Stomach (tissue), 19 donors: ENCODE results near the gene CEACAM4. TPM values are rescaled to one million over a fixed set of nuclear protein-coding genes. Genes with fewer than 3 reads are reported as not detected.

Experiments
- DNase-seq, 2 donors: peaks; one replicate each; pipeline versions ENCODE4 v3.0.0 to v3.0.0-alpha.2; 2013 to 2019
- H3K27ac ChIP-seq, 5 donors: fragments of 200-600 bp in 4 of 5; sonication (generic) in 4 of 5; one replicate each; pipeline ENCODE4 v1.5.1; 2013 to 2019; ENCODE audit warnings: mild to moderate bottlenecking in 1 of 5, moderate library complexity in 1 of 5
- H3K27me3 ChIP-seq, 3 donors: fragments of 200-600 bp; sonication (generic); one replicate each; pipeline ENCODE4 v1.5.1; 2017 to 2019; ENCODE audit warnings: mixed run types in 1 of 3
- H3K36me3 ChIP-seq, 4 donors: fragments of 200-600 bp; sonication (generic); 1 replicate in 3 of 4; 2 replicates in 1 of 4; pipeline ENCODE4 v1.5.1; 2016 to 2019
- H3K4me1 ChIP-seq, 4 donors: fragments of 200-600 bp; sonication (generic); one replicate each; pipeline ENCODE4 v1.5.1; 2016 to 2019
- H3K4me3 ChIP-seq, 4 donors: fragments of 200-600 bp; sonication (generic) in 3 of 4; one replicate each; pipeline ENCODE4 v1.5.1; 2016 to 2019; ENCODE audit warnings: mild to moderate bottlenecking in 1 of 4
- H3K9me3 ChIP-seq, 4 donors: fragments of 200-600 bp; sonication (generic); one replicate each; pipeline ENCODE4 v1.5.1; 2016 to 2019
- CTCF ChIP-seq, 7 experiments: fragments of 450-650 bp in 4 of 7; fragments of 200-600 bp in 3 of 7; sonication (generic) in 3 of 7; IDR thresholded peaks; one replicate each; pipeline ENCODE4 v1.5.1; 2016 to 2019; ENCODE audit warnings: antibody characterized with exemption in 7 of 7, control low read depth in 2 of 7, mild to moderate bottlenecking in 1 of 7
- EP300 ChIP-seq: sonication (generic); formaldehyde crosslinking; IDR thresholded peaks from one replicate; pipeline ENCODE4 v1.6.1; 2017; ENCODE audit warnings: antibody characterized with exemption
- POLR2A ChIP-seq, 4 donors: fragments of 450-650 bp; IDR thresholded peaks; one replicate each; pipeline ENCODE4 v1.6.1; 2016; ENCODE audit warnings: antibody characterized with exemption in 4 of 4, control low read depth in 2 of 4, mild to moderate bottlenecking in 1 of 4, moderate library complexity in 1 of 4
- POLR2AphosphoS5 ChIP-seq, 3 donors: sonication (generic); formaldehyde crosslinking; IDR thresholded peaks; one replicate each; pipeline ENCODE4 v1.6.1; 2016; ENCODE audit warnings: antibody characterized with exemption in 3 of 3
- WGBS, 5 donors: extraction: QIAGEN DNeasy Blood & Tissue Kit in 3 of 5; methylation state at CpG; one replicate each; pipeline versions ENCODE4 v1.1.5 to v1.1.7; 2013 to 2018; 5-methylcytosine and 5-hydroxymethylcytosine counted together
- intact Hi-C: fragments of 100-400 bp; cut with DNase I; formaldehyde crosslinking; loops from one replicate; pipeline ENCODE4 v1.15.1; 2023; ENCODE audit warnings: low total_unique reads
- long read RNA-seq, 10 donors: transcript quantifications; one replicate each; lab custom pipeline, GENCODE V29; 2026
- polyA plus RNA-seq, 3 donors: library from polyadenylated mRNA; stranded (reverse); fragments of 200-250 nt; gene quantifications; one replicate each; pipeline ENCODE4 v1.2.3, GENCODE V29; 2013
- total RNA-seq, 5 donors: library from RNA; depleted of rRNA; stranded (reverse); fragments of >200 nt; gene quantifications; one replicate each; pipeline versions ENCODE4 v1.1.0 to v1.2.3, GENCODE V29; 2014 to 2016
- donor health status: healthy with polysubstance abuse.
- donor health status: Bipolar disorder and iron deficiency.
- donor health status: healthy.

CEACAM4 gene
- total RNA-seq (1 to 10 TPM in 2 of 5 donors, not detected in 3; 1.8 to 8.3 TPM), polyA plus RNA-seq (under 1 TPM in 2 of 3 donors, not detected in 1; 0.63 to 0.92 TPM)
- long read RNA-seq, donor 1: 0 reads
- long read RNA-seq, donor 2: 0 reads
- long read RNA-seq, donor 3: 0 reads
- long read RNA-seq, donor 4: 0 reads
- long read RNA-seq, donor 5: 0 reads
- long read RNA-seq, donor 6: 0 reads
- long read RNA-seq, donor 7: 0 reads
- long read RNA-seq, donor 8: 0 reads
- long read RNA-seq, donor 9: 0 reads
- long read RNA-seq, donor 10: 0 reads

- peak within 1 kb of the TSS in 2 of 5 donors; percentile 56 to 64 for H3K27ac ChIP-seq
- DNase-seq: peak in 1 of 2 donors; percentile 40
- TF ChIP-seq EP300: no peak
- TF ChIP-seq CTCF (IDR thresholded peaks at IDR 0.05): no peak
- TF ChIP-seq POLR2A (IDR thresholded peaks at IDR 0.05): no peak
- TF ChIP-seq POLR2AphosphoS5 (IDR thresholded peaks at IDR 0.05): peak in 1 of 3 donors; percentile 48
- peak within 1 kb of the TSS in 2 of 4 donors; percentile 26 to 34 for H3K4me3 ChIP-seq
- peaks cover 0 to 18% (median 12%) of the 10 kb centered on the region in 4 donors for H3K9me3 ChIP-seq
- no peaks in the 10 kb centered on the region for H3K36me3 ChIP-seq
- intact Hi-C loops: no loop called here
- no peaks in the 10 kb centered on the region for H3K4me1 ChIP-seq
- peaks cover 0 to 47% (median 19%) of the 10 kb centered on the region in 3 donors for H3K27me3 ChIP-seq
- WGBS, 5 donors: 22 to 32% (median 28%) methylated on average over 5 to 7 of the region's 7 CpGs
Observed at GRCh38 chr19:41626877-41627276, at the start of gene CEACAM4. TSS of gene CEACAM4 (minus strand) at chr19:41627074. CDS start at chr19:41626963, 111 bp downstream.

GRCh38 chr19:41671486-41671885, 44.6 kb upstream of the CEACAM4 start:
- Histone ChIP-seq H3K27ac (no peak overlapping the region), H3K4me1 (no peaks in the 10 kb centered on the region), H3K4me3 (no peak overlapping the region), H3K36me3 (no peaks in the 10 kb centered on the region), H3K9me3 (peaks cover 1 to 12% (median 8%) of the 10 kb centered on the region in 4 donors), H3K27me3 (peaks cover 0 to 62% (median 10%) of the 10 kb centered on the region in 3 donors)
- TF ChIP-seq POLR2A (IDR thresholded peaks at IDR 0.05): no peak
- 63 to 72% (median 69%) methylated on average over 5 of the region's 5 CpGs for WGBS, 5 donors
- peak in 1 of 2 donors; percentile 9 for DNase-seq
- intact Hi-C loops: no loop called here

GRCh38 chr19:41670755-41671154, 43.9 kb upstream of the CEACAM4 start:
- Histone ChIP-seq H3K36me3 (no peaks in the 10 kb centered on the region), H3K27ac (no peak overlapping the region), H3K4me3 (no peak overlapping the region), H3K9me3 (peaks cover 9 to 19% (median 15%) of the 10 kb centered on the region in 4 donors), H3K27me3 (peaks cover 0 to 55% (median 10%) of the 10 kb centered on the region in 3 donors), H3K4me1 (no peaks in the 10 kb centered on the region)
- no peak for DNase-seq
- TF ChIP-seq EP300: no peak
- TF ChIP-seq POLR2A (IDR thresholded peaks at IDR 0.05): no peak
- no peak for TF ChIP-seq POLR2AphosphoS5 (IDR thresholded peaks at IDR 0.05)
- no peak for TF ChIP-seq CTCF (IDR thresholded peaks at IDR 0.05)
- intact Hi-C loops: no loop called here

- DNase-seq: no peak
- Histone ChIP-seq H3K27me3 (peaks cover 0 to 43% (median 10%) of the 10 kb centered on the region in 3 donors), H3K27ac (no peak overlapping the region), H3K9me3 (peaks cover 12 to 43% (median 36%) of the 10 kb centered on the region in 4 donors), H3K36me3 (no peaks in the 10 kb centered on the region), H3K4me3 (no peak overlapping the region), H3K4me1 (no peaks in the 10 kb centered on the region)
- 65 to 91% (median 78%) methylated on average over 1 of the region's 1 CpG for WGBS, 5 donors
- intact Hi-C loops: no loop called here
- TF ChIP-seq EP300 (no peak), POLR2AphosphoS5 (IDR thresholded peaks at IDR 0.05) (no peak)
Observed at GRCh38 chr19:41668315-41668714, 41.4 kb upstream of the CEACAM4 start.

- no peak for DNase-seq
- H3K4me1 ChIP-seq: no peaks in the 10 kb centered on the region
- H3K9me3 ChIP-seq: peaks cover 12 to 45% (median 36%) of the 10 kb centered on the region in 4 donors
- H3K27ac ChIP-seq: no peak overlapping the region
- H3K27me3 ChIP-seq: peaks cover 0 to 31% (median 10%) of the 10 kb centered on the region in 3 donors
- H3K36me3 ChIP-seq: no peaks in the 10 kb centered on the region
- TF ChIP-seq EP300 (no peak), CTCF (IDR thresholded peaks at IDR 0.05) (no peak), POLR2AphosphoS5 (IDR thresholded peaks at IDR 0.05) (no peak), POLR2A (IDR thresholded peaks at IDR 0.05) (no peak)
- H3K4me3 ChIP-seq: no peak overlapping the region
- intact Hi-C loops: no loop called here
- WGBS, 5 donors: 64 to 75% (median 65%) methylated on average over 2 of the region's 2 CpGs
Observed at GRCh38 chr19:41666075-41666474, 39.2 kb upstream of the CEACAM4 start.
